ENCODE results near the gene KLHL11.

DNA sequence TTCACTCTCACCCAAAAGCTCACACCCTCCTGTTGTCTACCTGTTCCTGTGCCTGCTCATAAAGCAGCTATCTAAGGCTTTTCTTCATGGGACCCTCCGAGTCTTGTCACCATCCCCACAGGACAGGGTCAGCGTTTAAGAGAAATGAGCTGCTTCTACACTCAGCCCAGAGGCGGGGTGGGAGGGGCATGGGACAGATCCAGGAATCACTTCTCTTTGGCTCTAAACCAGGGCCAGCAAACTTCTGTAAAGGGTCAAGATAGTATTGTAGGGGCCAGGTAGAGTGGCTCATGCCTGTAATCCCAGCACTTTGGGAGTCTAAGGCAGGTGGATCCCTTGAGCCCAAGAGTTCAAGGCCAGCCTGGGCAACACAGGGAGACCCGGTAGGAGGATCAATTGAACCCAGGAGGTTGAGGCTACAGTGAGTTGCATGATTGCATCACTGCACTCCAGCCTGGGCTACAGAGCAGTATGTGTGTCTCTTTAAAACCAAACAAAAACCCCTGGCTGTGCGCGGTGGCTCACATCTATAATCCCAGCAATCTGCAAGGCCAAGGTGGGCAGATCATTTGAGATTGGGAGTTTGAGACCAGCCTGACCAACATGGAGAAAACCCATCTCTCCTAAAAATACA lies 23.2 kb upstream of the KLHL11 start:
- TF ChIP-seq, protein P1, sequence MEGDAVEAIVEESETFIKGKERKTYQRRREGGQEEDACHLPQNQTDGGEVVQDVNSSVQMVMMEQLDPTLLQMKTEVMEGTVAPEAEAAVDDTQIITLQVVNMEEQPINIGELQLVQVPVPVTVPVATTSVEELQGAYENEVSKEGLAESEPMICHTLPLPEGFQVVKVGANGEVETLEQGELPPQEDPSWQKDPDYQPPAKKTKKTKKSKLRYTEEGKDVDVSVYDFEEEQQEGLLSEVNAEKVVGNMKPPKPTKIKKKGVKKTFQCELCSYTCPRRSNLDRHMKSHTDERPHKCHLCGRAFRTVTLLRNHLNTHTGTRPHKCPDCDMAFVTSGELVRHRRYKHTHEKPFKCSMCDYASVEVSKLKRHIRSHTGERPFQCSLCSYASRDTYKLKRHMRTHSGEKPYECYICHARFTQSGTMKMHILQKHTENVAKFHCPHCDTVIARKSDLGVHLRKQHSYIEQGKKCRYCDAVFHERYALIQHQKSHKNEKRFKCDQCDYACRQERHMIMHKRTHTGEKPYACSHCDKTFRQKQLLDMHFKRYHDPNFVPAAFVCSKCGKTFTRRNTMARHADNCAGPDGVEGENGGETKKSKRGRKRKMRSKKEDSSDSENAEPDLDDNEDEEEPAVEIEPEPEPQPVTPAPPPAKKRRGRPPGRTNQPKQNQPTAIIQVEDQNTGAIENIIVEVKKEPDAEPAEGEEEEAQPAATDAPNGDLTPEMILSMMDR (IDR thresholded peaks at IDR 0.05): no peak
- TF ChIP-seq POLR2A (IDR thresholded peaks at IDR 0.05): no peak
